H1 (cell line): ENCODE measurements around the gene C16orf89. TPM values are rescaled to one million over a fixed set of nuclear protein-coding genes. Genes with fewer than 3 reads are reported as not detected.

Source experiments
- CTCF ChIA-PET: fragments of 300-600 bp; sonication (Branson Sonifier 250); formaldehyde crosslinking; loops from one replicate; lab custom pipeline; 2021; ENCODE audit not compliant: partially characterized antibody; lab: Charles Lee
- POLR2A ChIA-PET: fragments of 300-600 bp; sonication (Branson Sonifier 250); formaldehyde crosslinking; loops from one replicate; lab custom pipeline; 2021; ENCODE audit warnings: inconsistent platforms; ENCODE audit not compliant: partially characterized antibody; lab: Charles Lee
- DNase-seq, 2 experiments: peaks; one replicate each; pipeline versions ENCODE4 v3.0.0 to v3.0.0-alpha.2; 2010 to 2022; ENCODE audit warnings: low spot score in 2 of 2, low read depth in 1 of 2, mixed read lengths in 1 of 2
- FAIRE-seq: peaks from 2 replicates; lab custom pipeline; 2011; peaks lifted over from hg19 to GRCh38; lab: Jason Lieb, UNC
- H2AFZ ChIP-seq: 2 replicates; pipeline ENCODE4 v1.8.1; 2012; ENCODE audit warnings: low read length, inconsistent platforms
- H2AK5ac ChIP-seq: 2 replicates; pipeline ENCODE4 v1.6.1; 2013; ENCODE audit warnings: low read depth, low read length
- H2BK120ac ChIP-seq: replicated peaks from 2 replicates; pipeline ENCODE3; 2013; ENCODE audit warnings: low read depth, low read length, inconsistent platforms
- H2BK12ac ChIP-seq: 2 replicates; pipeline ENCODE4 v1.6.1; 2013; ENCODE audit warnings: low read depth, low read length
- H2BK15ac ChIP-seq: 2 replicates; pipeline ENCODE4 v1.6.1; 2013; ENCODE audit warnings: low read length
- H2BK20ac ChIP-seq: 2 replicates; pipeline ENCODE4 v1.6.1; 2013; ENCODE audit warnings: low read length
- H2BK5ac ChIP-seq: 2 replicates; pipeline ENCODE4 v1.6.1; 2013; ENCODE audit warnings: low read depth, low read length
- H3K14ac ChIP-seq: 2 replicates; pipeline ENCODE4 v1.6.1; 2013; ENCODE audit warnings: inconsistent platforms; ENCODE audit not compliant: insufficient read length
- H3K18ac ChIP-seq: 2 replicates; pipeline ENCODE4 v1.6.1; 2013; ENCODE audit warnings: low read length; ENCODE audit errors: extremely low read depth
- H3K23ac ChIP-seq: 2 replicates; pipeline ENCODE4 v1.6.1; 2013; ENCODE audit warnings: inconsistent platforms; ENCODE audit not compliant: insufficient read length
- H3K23me2 ChIP-seq: 2 replicates; pipeline ENCODE4 v1.6.1; 2013; ENCODE audit warnings: low read depth, low read length
- H3K27ac ChIP-seq: 2 replicates; pipeline ENCODE4 v1.6.1; 2011; ENCODE audit warnings: low read depth, low read length, inconsistent platforms
- H3K27me3 ChIP-seq, 4 experiments: replicated peaks in 1 of 4; 1 replicate in 1 of 4; 2 replicates in 3 of 4; pipeline versions ENCODE4 v1.6.1 to v1.8.1; 2011 to 2013; ENCODE audit warnings: low read length in 3 of 4, mild to moderate bottlenecking in 3 of 4, inconsistent platforms in 2 of 4, mixed read lengths in 2 of 4, moderate library complexity in 1 of 4; ENCODE audit not compliant: control insufficient read depth in 3 of 4, insufficient read depth in 3 of 4; ENCODE audit errors: extremely low read depth in 1 of 4
- H3K36me3 ChIP-seq, 4 experiments: 2 replicates each; pipeline versions ENCODE4 v1.6.1 to v1.8.1; 2011 to 2013; ENCODE audit warnings: mild to moderate bottlenecking in 4 of 4, low read length in 3 of 4, moderate library complexity in 2 of 4, control low read depth in 1 of 4, inconsistent platforms in 1 of 4; ENCODE audit not compliant: insufficient read depth in 4 of 4, control insufficient read depth in 2 of 4
- H3K4ac ChIP-seq: replicated peaks from 2 replicates; pipeline ENCODE3; 2013; ENCODE audit warnings: low read length, low read depth, mixed read lengths, inconsistent platforms; ENCODE audit not compliant: insufficient read length
- H3K4me1 ChIP-seq, 4 experiments: replicated peaks in 1 of 4; 1 replicate in 1 of 4; 2 replicates in 3 of 4; pipeline versions ENCODE4 v1.6.1 to v1.8.1; 2011 to 2013; ENCODE audit warnings: low read length in 3 of 4, inconsistent platforms in 2 of 4, mixed read lengths in 1 of 4; ENCODE audit not compliant: insufficient read depth in 4 of 4, control insufficient read depth in 3 of 4
- H3K4me2 ChIP-seq, 2 experiments: 2 replicates each; pipeline versions ENCODE4 v1.6.1 to v1.8.1; 2011 to 2013; ENCODE audit warnings: low read depth in 2 of 2, low read length in 2 of 2, control low read depth in 1 of 2, inconsistent platforms in 1 of 2, mild to moderate bottlenecking in 1 of 2; ENCODE audit not compliant: insufficient read depth in 1 of 2
- H3K4me3 ChIP-seq, 4 experiments: fragments of 200-600, 300-600 bp in 1 of 4; sonication (generic), shearing (Covaris generic), sonication (Bioruptor Twin) in 1 of 4; 2 replicates each; pipeline versions ENCODE4 v1.5.1 to v1.8.1; 2011 to 2016; ENCODE audit warnings: low read length in 4 of 4, low read depth in 3 of 4, control low read depth in 2 of 4, inconsistent platforms in 2 of 4, mild to moderate bottlenecking in 2 of 4, mixed read lengths in 1 of 4, moderate library complexity in 1 of 4; ENCODE audit not compliant: insufficient read depth in 2 of 4; ENCODE audit errors: extremely low read depth in 1 of 4
- H3K56ac ChIP-seq: replicated peaks from 2 replicates; pipeline ENCODE3; 2013; ENCODE audit warnings: low read depth, mild to moderate bottlenecking, mixed read lengths, low read length, inconsistent platforms; ENCODE audit not compliant: insufficient read length
- H3K79me1 ChIP-seq: 2 replicates; pipeline ENCODE4 v1.6.1; 2013; ENCODE audit warnings: low read depth, low read length, control low read depth
- H3K79me2 ChIP-seq, 2 experiments: 2 replicates each; pipeline versions ENCODE4 v1.6.1 to v1.8.1; 2012 to 2013; ENCODE audit warnings: low read length in 2 of 2, mild to moderate bottlenecking in 2 of 2, inconsistent platforms in 1 of 2; ENCODE audit not compliant: insufficient read depth in 2 of 2, control insufficient read depth in 1 of 2
- H3K9ac ChIP-seq, 4 experiments: replicated peaks in 1 of 4; 1 replicate in 1 of 4; 2 replicates in 3 of 4; pipeline versions ENCODE4 v1.6.1 to v1.8.1; 2011 to 2013; ENCODE audit warnings: low read depth in 3 of 4, low read length in 3 of 4, control low read depth in 2 of 4, mild to moderate bottlenecking in 2 of 4, moderate library complexity in 2 of 4, inconsistent platforms in 1 of 4; ENCODE audit errors: extremely low read depth in 1 of 4
- H3K9me3 ChIP-seq, 2 experiments: 2 replicates each; pipeline versions ENCODE4 v1.6.1 to v1.8.1; 2012 to 2013; ENCODE audit warnings: mild to moderate bottlenecking in 2 of 2, moderate library complexity in 2 of 2, control low read depth in 1 of 2, inconsistent platforms in 1 of 2, low read depth in 1 of 2, low read length in 1 of 2, mixed read lengths in 1 of 2; ENCODE audit not compliant: insufficient read depth in 2 of 2
- H4K20me1 ChIP-seq, 2 experiments: replicated peaks in 1 of 2; 2 replicates each; pipeline versions ENCODE3 to v1.8.1; 2011 to 2013; ENCODE audit warnings: inconsistent platforms in 2 of 2, low read length in 2 of 2, mild to moderate bottlenecking in 1 of 2; ENCODE audit not compliant: insufficient read depth in 2 of 2, control insufficient read depth in 1 of 2
- H4K5ac ChIP-seq: 2 replicates; pipeline ENCODE4 v1.6.1; 2013; ENCODE audit warnings: low read length, low read depth, mixed read lengths, inconsistent platforms; ENCODE audit not compliant: insufficient read length
- H4K8ac ChIP-seq: 2 replicates; pipeline ENCODE4 v1.8.0; 2013; ENCODE audit warnings: mild to moderate bottlenecking, moderate library complexity, low read length, inconsistent platforms; ENCODE audit not compliant: insufficient read depth; ENCODE audit errors: extremely low read depth
- H4K91ac ChIP-seq: replicated peaks from 2 replicates; pipeline ENCODE3; 2013; ENCODE audit warnings: low read length, mixed read lengths, inconsistent platforms; ENCODE audit not compliant: insufficient read length
- SP1 ChIP-seq: IDR thresholded peaks from 2 replicates; pipeline ENCODE4 v1.6.1; 2011; ENCODE audit warnings: low read depth, low read length
- whole genome bisulfite sequencing, 2 experiments: shearing (Covaris generic) in 1 of 2; methylation state at CpG; one replicate each; pipeline versions ENCODE4 v1.1.6 to v1.1.7; 2013 to 2015; ENCODE audit warnings: low lambda C conversion rate in 2 of 2, mixed read lengths in 2 of 2, inconsistent platforms in 1 of 2, low coverage in 1 of 2, missing lambda C conversion rate in 1 of 2; ENCODE audit not compliant: insufficient replicate concordance in 2 of 2, insufficient coverage in 1 of 2, insufficient read length in 1 of 2; ENCODE audit errors: extremely low coverage in 1 of 2, missing lambda C conversion rate in 1 of 2; 5-methylcytosine and 5-hydroxymethylcytosine counted together
- polyA plus RNA-seq, 7 experiments: library from polyadenylated mRNA; depleted of rRNA in 3 of 7; stranded (reverse) in 5 of 7; unstranded in 2 of 7; fragments of >200 nt in 5 of 7; fragments of 200-250 nt in 2 of 7; gene quantifications; 1 replicate in 5 of 7; 2 replicates in 1 of 7; 4 replicates in 1 of 7; pipeline versions ENCODE4 v1.2.1 to v1.2.3, GENCODE V29; 2011 to 2013; ENCODE audit warnings: missing spikeins in 2 of 7, mixed read lengths in 2 of 7
- total RNA-seq: library from RNA; stranded (reverse); fragmentation: NEBNext Ultra II Directional; extraction: Animal tissue kit (Norgen Biotek cat#: 25700); gene quantifications from 2 replicates; pipeline ENCODE4 v1.2.1, GENCODE V29; 2021

Gene C16orf89
- total and polyA plus RNA-seq, 2 of the 8 experiments (the other 6 are each of a cell fraction or from before 2014, with no cell fraction given), result 6.7 to 9.9 TPM

- Histone ChIP-seq H3K27me3 (no peaks in the 10 kb centered on the region), H2AK5ac (no peak overlapping the region), H3K9me3 (no peaks in the 10 kb centered on the region), H3K18ac (no peak overlapping the region), H4K20me1 (no peaks in the 10 kb centered on the region), H3K9ac (no peak overlapping the region), H3K79me1 (no peaks in the 10 kb centered on the region), H3K79me2 (no peaks in the 10 kb centered on the region), H2BK120ac (no peak overlapping the region), H4K8ac (0 out of 2 replicates have a peak overlapping the region, but pooled peaks have one; percentile 68), H3K4me2 (no peak overlapping the region), H4K91ac (no peak overlapping the region), H3K56ac (no peak overlapping the region), H3K23ac (no peak overlapping the region), H3K23me2 (no peaks in the 10 kb centered on the region; the same call in 1 of the 2 replicates), H2BK12ac (no peak overlapping the region), H3K14ac (no peak overlapping the region), H3K4ac (no peak overlapping the region), H2BK5ac (no peak overlapping the region), H3K27ac (no peak overlapping the region), H2BK15ac (no peak overlapping the region), H2BK20ac (no peak overlapping the region), H3K36me3 (no peaks in the 10 kb centered on the region), H4K5ac (no peak overlapping the region), H3K4me3 (no peak overlapping the region), H2AFZ (no peak overlapping the region), H3K4me1 (peaks cover 0 to 18% (median 11%) of the 10 kb centered on the region in 4 experiments; a peak in 6 of 7 replicates)
- FAIRE-seq (no peak), DNase-seq (no peak)
- 88% methylated on average over 16 of the region's 16 CpGs; no CpG with 5 or more reads in 1 of the 2 experiments for WGBS, 2 experiments
- CTCF ChIA-PET, result interaction anchor here (0.9 to 28.8 kb wide), 8 partner anchors 7 to 85 kb away, joined by 3 to 625 read pairs (median 12); partner anchors contain the start of genes ALG1, C16orf89 and NAGPA
- POLR2A ChIA-PET, result interaction anchor here (1.6 kb wide), 1 partner anchor 17 kb away, joined by 5 read pairs; the partner anchor contains the start of gene ALG1
- no peak for TF ChIP-seq SP1
Observed at GRCh38 chr16:5054876-5055865, 10.6 kb downstream of the C16orf89 start.
